Mesothelial cell of epicardium (in vitro differentiated cells): Measurements from ENCODE around the gene OR1L8. TPM values are rescaled to one million over a fixed set of nuclear protein-coding genes. Genes with fewer than 3 reads are reported as not detected.

ENCODE experiments used
- DNase-seq, 2 experiments: peaks; one replicate each; pipeline ENCODE4 v3.0.0; 2021; ENCODE audit warnings: low spot score in 2 of 2; ENCODE audit not compliant: unreplicated experiment in 2 of 2
- H3K27ac Mint-ChIP-seq: 2 replicates; pipeline ENCODE4 v1.8.0; 2021; ENCODE audit warnings: mixed read lengths
- H3K27me3 Mint-ChIP-seq: 2 replicates; pipeline ENCODE4 v1.8.0; 2021; ENCODE audit warnings: low read depth, mixed read lengths
- H3K36me3 Mint-ChIP-seq: 2 replicates; pipeline ENCODE4 v1.8.0; 2021; ENCODE audit warnings: mixed read lengths
- H3K4me1 Mint-ChIP-seq: 2 replicates; pipeline ENCODE4 v1.8.0; 2021; ENCODE audit warnings: mixed read lengths
- H3K4me3 Mint-ChIP-seq: 2 replicates; pipeline ENCODE4 v1.8.0; 2021; ENCODE audit warnings: mild to moderate bottlenecking, moderate library complexity, mixed read lengths
- H3K9me3 Mint-ChIP-seq: 2 replicates; pipeline ENCODE4 v1.8.0; 2021; ENCODE audit warnings: mixed read lengths
- total RNA-seq: library from RNA; stranded (reverse); gene quantifications from 3 replicates; pipeline ENCODE4 v1.2.1, GENCODE V29; 2021
- TF ChIP-seq, protein P1 (sequence below): fragments of 200-600 bp; sonication (generic); IDR thresholded peaks from one replicate; pipeline ENCODE4 v1.5.0; 2021; ENCODE audit warnings: antibody characterized with exemption; ENCODE audit not compliant: unreplicated experiment

Gene OR1L8
- total RNA-seq, 1 donor from 2014 or later: not detected

DNA sequence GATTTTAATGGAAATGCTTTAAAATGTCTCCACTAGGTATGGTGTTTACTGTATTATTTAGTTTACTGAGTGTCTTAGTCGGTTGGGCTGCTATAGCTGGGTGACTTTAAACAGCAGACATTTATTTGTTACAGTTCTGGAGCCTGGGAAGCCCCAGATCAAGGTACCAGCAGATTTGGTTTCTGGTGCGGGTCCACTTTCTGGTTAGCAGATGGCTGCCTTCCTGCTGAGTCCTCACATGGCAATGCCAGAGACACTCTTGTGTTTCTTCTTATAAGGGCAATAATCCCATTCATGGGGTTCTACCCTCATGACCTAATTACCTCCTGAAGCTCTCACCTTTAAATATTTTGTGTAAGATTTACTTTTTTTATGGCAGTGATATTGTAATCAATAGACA, 65.0 kb downstream of the OR1L8 start:
- no peaks in the 10 kb centered on the region for H3K4me1 Mint-ChIP-seq
- H3K9me3 Mint-ChIP-seq: peaks cover 39% of the 10 kb centered on the region
- no peak overlapping the region for H3K4me3 Mint-ChIP-seq
- TF ChIP-seq, protein P1, sequence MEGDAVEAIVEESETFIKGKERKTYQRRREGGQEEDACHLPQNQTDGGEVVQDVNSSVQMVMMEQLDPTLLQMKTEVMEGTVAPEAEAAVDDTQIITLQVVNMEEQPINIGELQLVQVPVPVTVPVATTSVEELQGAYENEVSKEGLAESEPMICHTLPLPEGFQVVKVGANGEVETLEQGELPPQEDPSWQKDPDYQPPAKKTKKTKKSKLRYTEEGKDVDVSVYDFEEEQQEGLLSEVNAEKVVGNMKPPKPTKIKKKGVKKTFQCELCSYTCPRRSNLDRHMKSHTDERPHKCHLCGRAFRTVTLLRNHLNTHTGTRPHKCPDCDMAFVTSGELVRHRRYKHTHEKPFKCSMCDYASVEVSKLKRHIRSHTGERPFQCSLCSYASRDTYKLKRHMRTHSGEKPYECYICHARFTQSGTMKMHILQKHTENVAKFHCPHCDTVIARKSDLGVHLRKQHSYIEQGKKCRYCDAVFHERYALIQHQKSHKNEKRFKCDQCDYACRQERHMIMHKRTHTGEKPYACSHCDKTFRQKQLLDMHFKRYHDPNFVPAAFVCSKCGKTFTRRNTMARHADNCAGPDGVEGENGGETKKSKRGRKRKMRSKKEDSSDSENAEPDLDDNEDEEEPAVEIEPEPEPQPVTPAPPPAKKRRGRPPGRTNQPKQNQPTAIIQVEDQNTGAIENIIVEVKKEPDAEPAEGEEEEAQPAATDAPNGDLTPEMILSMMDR: no peak
- no peaks in the 10 kb centered on the region for H3K27me3 Mint-ChIP-seq
- no peak for DNase-seq
- no peak overlapping the region for H3K27ac Mint-ChIP-seq
- H3K36me3 Mint-ChIP-seq: no peaks in the 10 kb centered on the region

Other genes with a start within 250 kb of the OR1L8 start
- 8.0 to 9.2 TPM (median 8.2 TPM) in 3 replicates for gene PTGS1, start 212.4 kb downstream of the OR1L8 start, total RNA-seq
- gene OR1J1, start 105.5 kb downstream of the OR1L8 start, total RNA-seq: not detected in 3 replicates
- not detected in 3 replicates for gene OR1J2, start 72.6 kb downstream of the OR1L8 start, total RNA-seq
- gene OR1J4, start 64.2 kb downstream of the OR1L8 start, total RNA-seq: not detected in 3 replicates
- not detected in 3 replicates for gene OR1N1, start 56.1 kb downstream of the OR1L8 start, total RNA-seq
- not detected in 3 replicates for gene OR1N2, start 30.3 kb downstream of the OR1L8 start, total RNA-seq
- gene OR1Q1, start 31.4 kb upstream of the OR1L8 start, total RNA-seq: not detected in 3 replicates
- gene OR1B1, start 74.2 kb upstream of the OR1L8 start, total RNA-seq: not detected in 3 replicates
- not detected in 3 replicates for gene OR1L1, start 78.3 kb upstream of the OR1L8 start, total RNA-seq
- not detected in 3 replicates for gene OR1L3, start 91.7 kb upstream of the OR1L8 start, total RNA-seq
- not detected in 3 replicates for gene OR1L4, start 140.6 kb upstream of the OR1L8 start, total RNA-seq
- not detected in 3 replicates for gene OR1L6, start 158.9 kb upstream of the OR1L8 start, total RNA-seq
- not detected in 3 replicates for gene OR5C1, start 205.5 kb upstream of the OR1L8 start, total RNA-seq
- not detected in 3 replicates for gene OR1K1, start 216.7 kb upstream of the OR1L8 start, total RNA-seq
- gene PDCL, start 245.2 kb upstream of the OR1L8 start, total RNA-seq: 25.7 to 30.5 TPM (median 26.8 TPM) in 3 replicates